ENCODE data around the gene SULT2A1.

SULT2A1 gene

GRCh38 chr19:47832723-47833122, 53.4 kb downstream of the SULT2A1 start:
- in situ Hi-C loops (cut with MboI; ENCODE audit: low sequenced_read_pairs, unreplicated experiment) = no loop called here
- TF ChIP-seq CTCF (IDR thresholded peaks at IDR 0.05; ENCODE audit: borderline replicate concordance, control extremely low read depth, extremely low read depth, insufficient read depth, missing control alignments) = no peak
- no peak for DNase-seq (ENCODE audit: low spot score)

- DNase-seq (ENCODE audit: low spot score) = no peak
These were observed 59.3 kb downstream of the SULT2A1 start for GRCh38 chr19:47826800-47827199.

GRCh38 chr19:47824396-47824795, 61.7 kb downstream of the SULT2A1 start:
- no peak for TF ChIP-seq CTCF (IDR thresholded peaks at IDR 0.05; ENCODE audit: borderline replicate concordance, control extremely low read depth, extremely low read depth, insufficient read depth, missing control alignments)
- in situ Hi-C loops (cut with MboI; ENCODE audit: low sequenced_read_pairs, unreplicated experiment) = no loop called here
- no peak for DNase-seq (ENCODE audit: low spot score)

More at GRCh38 chr19:47826800-47827199, 59.3 kb downstream of the SULT2A1 start:
- no peak for TF ChIP-seq CTCF (IDR thresholded peaks at IDR 0.05; ENCODE audit: borderline replicate concordance, control extremely low read depth, extremely low read depth, insufficient read depth, missing control alignments)
- in situ Hi-C loops (cut with MboI; ENCODE audit: low sequenced_read_pairs, unreplicated experiment) = no loop called here

GRCh38 chr19:47821460-47822020, 64.6 kb downstream of the SULT2A1 start, which contains the start of gene CRX:
Gene CRX (plus strand): TSS chr19:47821937. CDS start chr19:47834444, 12,507 bp downstream.
- DNase-seq (ENCODE audit: low spot score) = no peak
- in situ Hi-C loops (cut with MboI; ENCODE audit: low sequenced_read_pairs, unreplicated experiment) = no loop called here
- TF ChIP-seq CTCF (IDR thresholded peaks at IDR 0.05; ENCODE audit: borderline replicate concordance, control extremely low read depth, extremely low read depth, insufficient read depth, missing control alignments) = no peak

All from GM13976 (cell line).